ENCODE data around the gene EPM2A.
"Not testable (repeated sequence)": the region's sequence is repeated elsewhere in the genome, so short reads cannot be mapped to it uniquely, and the experiment has no call there.

The EPM2A gene

GRCh38 chr6:145735356-145736165 lies at the start of gene EPM2A:
TSS of gene EPM2A (minus strand) at chr6:145735520. CDS start at chr6:145735498, 22 bp downstream.
- DNase-seq, result peak; percentile 62

GRCh38 chr6:145784683-145785082 lies 49.4 kb upstream of the EPM2A start:
- DNase-seq, result no peak

GRCh38 chr6:145783796-145784195 lies 48.5 kb upstream of the EPM2A start:
- no peak for DNase-seq

- DNase-seq, result no peak
These were observed 37.5 kb upstream of the EPM2A start for GRCh38 chr6:145772846-145773245.

GRCh38 chr6:145765449-145765848 lies 30.1 kb upstream of the EPM2A start:
- no peak for DNase-seq

GRCh38 chr6:145763742-145764141 lies 28.4 kb upstream of the EPM2A start:
- no peak for DNase-seq

GRCh38 chr6:145761584-145761983 lies 26.3 kb upstream of the EPM2A start:
- DNase-seq, result no peak

GRCh38 chr6:145758113-145758512 lies 22.8 kb upstream of the EPM2A start:
- DNase-seq, result no peak

GRCh38 chr6:145756170-145756662 lies 20.9 kb upstream of the EPM2A start:
- no peak for DNase-seq

GRCh38 chr6:145755682-145756081 lies 20.4 kb upstream of the EPM2A start:
- DNase-seq, result no peak

GRCh38 chr6:145752638-145753037 lies 17.3 kb upstream of the EPM2A start:
- no peak for DNase-seq

- DNase-seq, result no peak
These were observed 14.3 kb upstream of the EPM2A start for GRCh38 chr6:145749632-145750031.

- DNase-seq, result no peak
These were observed 10.5 kb upstream of the EPM2A start for GRCh38 chr6:145745861-145746260.

GRCh38 chr6:145744619-145745018 lies 9.3 kb upstream of the EPM2A start:
- DNase-seq, result no peak

- DNase-seq, result no peak
These were observed 8.0 kb upstream of the EPM2A start for GRCh38 chr6:145743332-145743731.

- DNase-seq, result not testable (repeated sequence)
These were observed 7.2 kb upstream of the EPM2A start for GRCh38 chr6:145742472-145742871.

GRCh38 chr6:145739685-145740084 lies 4.4 kb upstream of the EPM2A start:
- DNase-seq, result not testable (repeated sequence)

GRCh38 chr6:145738265-145738664 lies 2.9 kb upstream of the EPM2A start:
- DNase-seq, result no peak

- DNase-seq, result no peak
These were observed 1.4 kb upstream of the EPM2A start for GRCh38 chr6:145736661-145737144.

- DNase-seq, result peak; percentile 84
These were observed 599 bp downstream of the EPM2A start for GRCh38 chr6:145734486-145735355.

GRCh38 chr6:145733810-145734209 lies 1.5 kb downstream of the EPM2A start:
- DNase-seq, result peak; percentile 30

- no peak for DNase-seq
These were observed 2.1 kb downstream of the EPM2A start for GRCh38 chr6:145733207-145733606.

GRCh38 chr6:145731447-145731846 lies 3.9 kb downstream of the EPM2A start:
- DNase-seq, result no peak

GRCh38 chr6:145729887-145730286 lies 5.4 kb downstream of the EPM2A start:
- DNase-seq, result no peak

Measured in NCI-H526 treated with DMSO at 0.1 percent for 48 hours (cell line).